ENCODE data around the gene DTD1. TPM values are rescaled to one million over a fixed set of nuclear protein-coding genes. Genes with fewer than 3 reads are reported as not detected.

The DTD1 gene
- total RNA-seq, 6 experiments from 2014 or later = 5.4 to 21.2 (median 7.5) TPM

GRCh38 chr20:18686696-18687095 is 98.8 kb downstream of the DTD1 start:
- no peaks in the 10 kb centered on the region for H3K9me3 ChIP-seq
- WGBS (ENCODE audit: insufficient coverage, low coverage, low lambda C conversion rate, missing lambda C conversion rate) = 88% methylated on average over 1 of the region's 1 CpG
- no peaks in the 10 kb centered on the region for H3K4me1 ChIP-seq
- no peak overlapping the region for H3K4me3 ChIP-seq
- DNase-seq (no peak), ATAC-seq (no peak)
- H3K27me3 ChIP-seq = no peaks in the 10 kb centered on the region
- TF ChIP-seq POLR2A (IDR thresholded peaks at IDR 0.05) = no peak
- TF ChIP-seq, protein P1, sequence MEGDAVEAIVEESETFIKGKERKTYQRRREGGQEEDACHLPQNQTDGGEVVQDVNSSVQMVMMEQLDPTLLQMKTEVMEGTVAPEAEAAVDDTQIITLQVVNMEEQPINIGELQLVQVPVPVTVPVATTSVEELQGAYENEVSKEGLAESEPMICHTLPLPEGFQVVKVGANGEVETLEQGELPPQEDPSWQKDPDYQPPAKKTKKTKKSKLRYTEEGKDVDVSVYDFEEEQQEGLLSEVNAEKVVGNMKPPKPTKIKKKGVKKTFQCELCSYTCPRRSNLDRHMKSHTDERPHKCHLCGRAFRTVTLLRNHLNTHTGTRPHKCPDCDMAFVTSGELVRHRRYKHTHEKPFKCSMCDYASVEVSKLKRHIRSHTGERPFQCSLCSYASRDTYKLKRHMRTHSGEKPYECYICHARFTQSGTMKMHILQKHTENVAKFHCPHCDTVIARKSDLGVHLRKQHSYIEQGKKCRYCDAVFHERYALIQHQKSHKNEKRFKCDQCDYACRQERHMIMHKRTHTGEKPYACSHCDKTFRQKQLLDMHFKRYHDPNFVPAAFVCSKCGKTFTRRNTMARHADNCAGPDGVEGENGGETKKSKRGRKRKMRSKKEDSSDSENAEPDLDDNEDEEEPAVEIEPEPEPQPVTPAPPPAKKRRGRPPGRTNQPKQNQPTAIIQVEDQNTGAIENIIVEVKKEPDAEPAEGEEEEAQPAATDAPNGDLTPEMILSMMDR (IDR thresholded peaks at IDR 0.05) = no peak
- H3K36me3 ChIP-seq = no peaks in the 10 kb centered on the region
- H3K27ac ChIP-seq = no peak overlapping the region
- intact Hi-C loops (cut with DNase I) = no loop called here

DNA sequence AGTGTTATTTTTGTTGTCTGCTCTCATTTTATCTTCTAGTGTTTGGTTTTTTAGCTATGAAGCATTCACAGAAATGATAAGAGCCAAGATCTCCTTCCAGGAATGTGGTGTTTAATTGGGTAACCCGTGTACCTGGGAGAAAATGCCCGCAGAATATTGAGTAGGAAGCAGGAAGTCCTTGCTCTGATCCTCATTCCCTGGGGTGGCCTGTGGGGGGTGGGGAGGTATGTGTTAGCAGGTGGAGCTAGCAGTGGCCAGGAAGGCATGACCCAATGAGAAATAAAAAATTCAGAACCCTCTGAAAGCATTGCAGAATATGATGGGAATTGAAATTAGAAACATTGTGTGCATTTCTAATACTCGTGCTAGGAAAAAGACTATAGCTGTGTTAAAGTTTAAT is 100.8 kb downstream of the DTD1 start:
- no peaks in the 10 kb centered on the region for H3K27me3 ChIP-seq
- no peak overlapping the region for H3K27ac ChIP-seq
- TF ChIP-seq, protein P1 (IDR thresholded peaks at IDR 0.05) = no peak
- TF ChIP-seq POLR2A (IDR thresholded peaks at IDR 0.05) = no peak
- WGBS (ENCODE audit: insufficient coverage, low coverage, low lambda C conversion rate, missing lambda C conversion rate) = 64% methylated on average over 3 of the region's 3 CpGs
- no peaks in the 10 kb centered on the region for H3K4me1 ChIP-seq
- no peak overlapping the region for H3K4me3 ChIP-seq
- H3K9me3 ChIP-seq = no peaks in the 10 kb centered on the region
- DNase-seq (no peak), ATAC-seq (no peak)
- intact Hi-C loops (cut with DNase I) = no loop called here
- H3K36me3 ChIP-seq = no peaks in the 10 kb centered on the region

- ATAC-seq (no peak), DNase-seq (no peak)
- Histone ChIP-seq H3K36me3 (no peaks in the 10 kb centered on the region), H3K4me1 (no peaks in the 10 kb centered on the region), H3K27me3 (no peaks in the 10 kb centered on the region), H3K27ac (no peak overlapping the region), H3K4me3 (no peak overlapping the region), H3K9me3 (no peaks in the 10 kb centered on the region)
- WGBS (ENCODE audit: insufficient coverage, low coverage, low lambda C conversion rate, missing lambda C conversion rate) = 94% methylated on average over 1 of the region's 1 CpG
- TF ChIP-seq POLR2A (IDR thresholded peaks at IDR 0.05) = no peak
- TF ChIP-seq, protein P1 (IDR thresholded peaks at IDR 0.05) = no peak
- intact Hi-C loops (cut with DNase I) = no loop called here
Observed at GRCh38 chr20:18689557-18689956, 101.7 kb downstream of the DTD1 start.

DNA sequence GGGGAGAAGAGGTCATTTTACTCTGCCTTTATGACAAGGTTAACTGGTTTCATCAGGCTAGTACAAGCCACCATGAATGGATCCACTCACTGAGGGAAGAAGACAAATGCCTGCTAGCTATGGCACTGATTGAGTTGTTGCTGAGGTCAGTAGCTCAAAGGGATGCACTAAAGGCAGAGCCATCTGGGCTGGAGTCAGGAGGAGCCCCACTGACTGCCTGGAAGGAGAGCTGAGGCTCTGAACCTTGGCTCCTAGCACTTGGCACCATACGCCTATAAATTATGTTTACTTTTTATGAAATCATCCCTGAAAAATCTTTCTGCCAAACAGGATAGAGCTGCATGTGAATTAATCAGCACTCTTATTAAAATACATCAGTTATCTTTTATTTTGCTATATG is 104.6 kb downstream of the DTD1 start:
- intact Hi-C loops (cut with DNase I) = no loop called here
- H3K4me1 ChIP-seq = no peaks in the 10 kb centered on the region

More for the DNA sequence above, 104.6 kb downstream of the DTD1 start:
- ATAC-seq (no peak), DNase-seq (no peak)
- Histone ChIP-seq H3K27ac (no peak overlapping the region), H3K36me3 (no peaks in the 10 kb centered on the region), H3K9me3 (no peaks in the 10 kb centered on the region), H3K27me3 (no peaks in the 10 kb centered on the region), H3K4me3 (no peak overlapping the region)
- WGBS (ENCODE audit: insufficient coverage, low coverage, low lambda C conversion rate, missing lambda C conversion rate) = 67% methylated on average over 1 of the region's 1 CpG
- TF ChIP-seq POLR2A (IDR thresholded peaks at IDR 0.05) = no peak
- TF ChIP-seq, protein P1 (IDR thresholded peaks at IDR 0.05) = no peak
